GM19099 (cell line): ENCODE data around the gene DMAC1.

Source experiments
- POLR2A ChIP-seq: IDR thresholded peaks from 3 replicates; pipeline ENCODE4 v1.6.1; 2011; ENCODE audit warnings: low read depth; ENCODE audit not compliant: insufficient read length; ENCODE audit errors: extremely low read depth

The DMAC1 gene

DNA sequence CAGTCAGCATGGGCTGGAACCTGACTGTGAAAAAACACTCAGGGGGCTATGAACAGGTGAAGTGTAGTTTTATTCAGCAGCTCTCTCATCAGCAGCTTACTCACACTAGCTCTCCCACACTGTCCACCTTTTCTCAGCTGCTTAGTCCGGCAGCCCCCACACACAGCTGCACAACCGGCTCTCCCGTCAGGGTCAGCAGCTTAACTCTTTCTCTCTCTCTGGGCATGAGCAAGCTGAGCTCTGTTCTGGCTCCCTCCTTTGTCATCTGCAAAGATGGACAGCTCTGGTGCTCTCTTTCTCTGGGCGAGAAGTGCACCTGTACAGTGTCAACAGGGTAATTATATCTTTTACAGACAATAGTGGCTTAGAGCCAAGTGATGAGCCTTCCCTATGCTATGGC lies 8.2 kb downstream of the DMAC1 start:
- TF ChIP-seq POLR2A: no peak

DNA sequence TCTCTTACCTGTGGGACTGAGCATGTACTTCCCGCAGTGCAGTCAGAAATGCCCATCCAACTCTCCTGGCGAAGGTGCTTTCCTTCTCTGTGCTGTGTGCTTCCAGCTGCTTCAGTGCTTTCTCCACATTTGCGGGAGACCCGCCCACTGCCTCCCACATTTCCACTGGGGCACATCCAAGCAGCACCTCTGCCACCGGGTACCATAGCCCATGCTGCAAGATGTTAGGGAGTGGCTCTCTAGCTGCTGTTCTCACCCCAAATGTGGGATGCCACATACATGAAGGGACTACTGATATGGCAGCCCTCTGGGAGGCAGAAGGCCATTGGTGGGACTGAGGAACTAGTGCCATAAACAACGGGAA lies 8.8 kb downstream of the DMAC1 start:
- TF ChIP-seq POLR2A: no peak

DNA sequence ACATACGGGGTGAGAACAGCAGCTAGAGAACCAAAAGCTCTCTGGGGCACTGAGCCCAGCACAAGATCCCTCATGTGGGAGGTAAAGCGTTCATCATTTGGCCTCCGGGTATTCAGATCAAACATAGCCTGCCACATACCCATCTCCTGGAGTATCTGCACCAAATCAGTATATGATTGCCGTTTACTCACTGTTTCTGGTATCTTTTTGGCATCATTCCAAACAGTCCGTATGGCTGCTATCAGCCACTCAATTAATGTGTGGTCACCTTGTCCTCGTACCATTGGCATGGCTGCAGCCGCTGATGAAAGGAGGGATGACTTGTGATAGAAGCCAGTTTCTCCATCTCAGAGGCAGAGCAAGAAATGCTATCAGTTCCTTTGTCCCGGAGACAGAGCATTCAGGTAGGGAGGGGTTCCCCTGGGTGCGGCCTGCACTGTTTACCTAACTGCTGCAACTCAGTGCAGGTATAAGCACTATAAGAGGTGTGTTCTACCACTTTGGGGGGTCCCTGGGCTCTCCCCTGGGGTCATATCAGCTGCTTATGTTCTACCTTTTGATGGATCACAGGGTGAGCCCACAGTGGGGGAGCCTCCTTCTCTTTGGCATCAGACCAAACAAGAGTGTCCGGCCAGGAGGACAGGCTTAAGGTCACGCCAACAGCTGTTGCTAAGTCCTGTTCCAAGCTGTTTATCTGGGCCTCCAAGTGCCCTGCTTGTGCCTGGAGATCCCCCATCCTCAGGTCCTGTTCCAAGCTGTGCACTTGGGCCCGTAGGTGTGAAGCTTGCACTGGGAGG lies 9.4 kb downstream of the DMAC1 start:
- TF ChIP-seq POLR2A: no peak

DNA sequence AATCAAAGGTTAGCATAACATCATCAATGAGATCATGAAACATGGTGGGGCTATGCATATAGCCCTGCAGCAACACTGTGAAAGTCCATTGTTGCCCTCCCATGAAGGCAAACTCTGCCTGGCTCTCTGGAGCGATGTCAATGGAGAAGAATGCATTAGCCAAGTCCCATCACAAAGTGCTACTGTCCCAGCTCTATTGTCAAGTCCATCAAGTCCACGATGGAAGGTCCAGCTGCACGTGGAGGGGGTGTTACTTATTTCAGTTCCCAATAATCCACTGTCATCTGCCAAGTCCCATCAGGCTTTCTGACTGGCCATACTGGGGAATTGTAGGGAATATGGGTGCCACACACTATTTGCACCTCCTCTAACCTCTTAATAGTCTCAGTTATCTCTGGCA lies 10.8 kb downstream of the DMAC1 start:
- TF ChIP-seq POLR2A: no peak

DNA sequence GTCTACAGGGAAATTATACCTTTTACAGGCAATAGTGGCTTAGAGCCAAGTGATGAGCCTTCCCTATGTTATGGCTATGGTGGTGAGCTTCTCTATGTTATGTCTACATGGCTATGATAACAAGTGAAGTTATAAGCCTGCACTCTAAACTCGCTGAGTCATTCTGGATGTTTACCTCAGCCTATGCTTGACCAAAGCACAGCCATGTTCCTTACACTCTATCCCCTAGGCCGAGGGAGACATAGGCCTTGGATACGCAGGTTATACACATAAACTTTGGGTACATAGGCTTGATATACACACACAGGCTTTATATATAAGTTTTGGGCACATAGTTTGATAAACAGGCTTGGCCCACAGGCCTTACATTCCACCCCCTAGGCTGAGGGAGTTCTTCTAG lies 13.8 kb downstream of the DMAC1 start:
- no peak for TF ChIP-seq POLR2A

DNA sequence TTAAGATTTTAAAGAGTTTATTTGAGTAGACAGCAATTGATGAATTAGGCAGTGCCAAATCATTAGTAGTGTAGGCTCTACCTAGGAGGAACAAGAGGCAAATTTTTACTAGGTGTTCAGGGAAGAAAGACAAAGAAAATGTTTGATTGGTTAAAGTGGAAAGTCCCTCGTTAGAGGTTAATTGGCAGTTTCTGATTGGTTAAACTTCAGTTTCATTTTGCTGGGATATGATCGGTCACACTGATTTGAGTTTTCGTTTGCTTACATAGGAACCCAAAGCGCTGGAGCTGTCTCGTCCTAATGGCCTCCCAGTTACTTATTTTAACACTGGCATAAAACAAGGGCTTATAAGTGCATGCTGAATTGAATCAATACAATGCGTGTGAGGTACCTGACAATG lies 15.1 kb downstream of the DMAC1 start:
- TF ChIP-seq POLR2A: no peak

DNA sequence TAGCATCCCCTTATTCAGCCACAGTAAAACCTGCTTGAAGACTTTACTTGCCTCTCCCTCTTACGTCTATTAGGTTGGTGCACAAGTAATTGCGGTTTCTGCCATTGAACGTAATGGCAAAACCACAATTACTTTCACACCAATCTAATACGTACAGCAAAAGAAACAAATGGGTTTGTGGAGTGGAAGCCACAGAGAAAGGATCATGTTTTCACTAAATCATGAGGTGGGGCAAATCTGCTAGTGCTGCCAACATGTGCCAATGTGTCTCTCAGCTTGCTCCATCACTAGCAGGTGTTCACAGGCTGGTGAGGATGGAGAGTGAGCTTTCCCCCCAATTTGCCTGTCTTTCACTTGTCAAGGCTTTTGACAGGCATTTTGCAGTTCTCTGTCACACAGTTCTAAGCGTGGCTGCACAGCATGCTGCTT lies 15.9 kb downstream of the DMAC1 start:
- no peak for TF ChIP-seq POLR2A

DNA sequence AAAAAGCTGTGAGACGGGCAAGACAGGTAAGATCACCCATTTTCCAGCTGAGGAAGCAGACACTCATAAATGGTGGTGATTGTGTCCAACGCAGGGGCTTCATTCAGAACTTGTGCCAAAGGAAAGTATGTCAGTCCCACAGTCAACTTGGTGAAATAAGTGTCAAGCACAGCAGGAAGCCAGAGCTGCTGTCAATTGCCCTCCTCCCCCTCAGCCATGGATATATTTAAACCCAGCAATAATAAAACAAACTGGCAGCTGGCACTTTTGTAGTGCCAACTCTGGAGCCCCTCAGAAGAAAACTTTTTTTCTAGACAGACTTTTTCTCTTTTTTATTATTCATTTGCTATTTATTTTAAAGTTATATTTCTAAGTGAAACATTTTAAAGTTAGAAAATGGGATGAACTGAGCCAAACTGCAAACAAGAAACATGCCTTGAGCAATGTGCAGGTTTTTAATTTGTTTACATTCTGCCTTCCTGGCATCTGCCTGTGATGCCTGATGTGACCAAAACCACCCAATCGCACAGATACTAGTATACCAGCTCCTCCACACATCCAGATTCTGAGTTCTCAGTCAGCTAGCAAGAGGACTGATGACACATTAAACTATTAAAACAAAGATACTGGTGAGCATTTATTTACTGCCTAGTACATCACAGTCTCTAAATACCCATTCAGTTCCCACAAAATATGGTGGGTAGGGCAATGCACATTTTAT lies 17.0 kb downstream of the DMAC1 start:
- no peak for TF ChIP-seq POLR2A

DNA sequence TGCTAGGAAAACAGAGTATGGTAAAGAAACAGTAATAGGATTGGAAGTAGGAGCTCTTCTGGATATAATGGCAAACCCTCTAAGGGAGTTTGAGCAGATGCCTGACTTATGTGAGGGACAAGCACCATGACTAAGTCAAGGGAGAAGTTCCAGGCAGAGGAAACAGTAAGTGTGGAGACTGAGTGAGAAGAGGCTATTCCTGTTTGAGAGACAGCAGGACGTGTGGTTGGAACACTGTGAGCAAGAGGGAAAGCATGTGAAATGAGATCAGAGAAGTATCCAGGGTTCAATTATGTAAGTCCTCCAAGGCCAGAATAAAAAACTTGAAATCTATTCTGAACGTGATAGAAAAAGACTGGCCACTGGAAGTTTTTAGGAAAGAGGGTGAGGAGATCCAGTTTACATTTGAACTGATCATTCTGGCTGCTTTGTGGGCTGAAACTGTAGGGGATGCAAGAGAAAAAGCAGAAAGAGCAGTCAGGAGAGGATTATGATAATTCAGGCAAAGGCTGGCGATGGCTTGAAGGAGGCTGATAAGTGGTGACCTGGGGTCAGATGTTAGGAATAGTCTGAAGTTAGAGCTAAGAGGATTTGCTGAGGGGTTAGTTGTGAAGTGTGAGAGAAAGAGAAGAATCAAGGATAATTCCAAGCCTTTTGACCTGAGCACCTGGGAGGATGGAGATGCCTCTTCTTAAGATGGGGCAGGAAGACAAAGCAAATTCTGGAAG lies 19.2 kb downstream of the DMAC1 start:
- TF ChIP-seq POLR2A: no peak

DNA sequence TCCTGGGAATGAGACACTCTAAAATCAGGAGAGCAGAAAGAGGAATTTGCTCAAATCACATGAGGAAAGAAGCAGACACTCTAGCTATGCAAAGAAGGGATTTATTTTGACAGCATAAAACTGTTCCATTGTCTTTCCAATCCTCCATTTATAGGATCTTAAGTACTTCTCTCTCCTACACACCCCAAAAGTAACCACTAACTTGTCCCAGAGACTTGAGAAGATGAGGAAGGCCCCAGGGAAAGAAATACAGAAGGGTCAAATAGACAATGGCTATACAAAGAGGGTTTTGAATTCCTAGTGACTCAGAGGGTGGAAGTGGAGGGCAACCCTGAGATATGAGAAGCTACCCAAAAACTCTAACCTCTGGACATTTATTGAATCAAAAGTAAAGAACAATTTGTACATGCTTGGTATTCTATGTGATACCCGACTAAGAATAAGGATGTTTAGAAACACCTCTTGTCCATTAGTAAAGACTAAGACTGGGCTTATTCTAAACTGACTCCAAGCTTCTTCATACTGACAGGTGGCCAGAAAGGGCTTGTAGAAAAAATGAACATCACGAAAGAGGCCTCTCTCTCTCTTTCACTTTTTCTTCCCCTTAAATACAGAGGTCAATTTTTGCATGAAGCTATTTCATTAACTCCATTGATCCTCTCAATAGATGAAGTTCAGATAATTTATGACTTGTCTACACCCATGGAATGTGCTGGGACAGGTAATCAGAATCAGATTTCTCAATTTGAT lies 20.6 kb downstream of the DMAC1 start:
- no peak for TF ChIP-seq POLR2A

DNA sequence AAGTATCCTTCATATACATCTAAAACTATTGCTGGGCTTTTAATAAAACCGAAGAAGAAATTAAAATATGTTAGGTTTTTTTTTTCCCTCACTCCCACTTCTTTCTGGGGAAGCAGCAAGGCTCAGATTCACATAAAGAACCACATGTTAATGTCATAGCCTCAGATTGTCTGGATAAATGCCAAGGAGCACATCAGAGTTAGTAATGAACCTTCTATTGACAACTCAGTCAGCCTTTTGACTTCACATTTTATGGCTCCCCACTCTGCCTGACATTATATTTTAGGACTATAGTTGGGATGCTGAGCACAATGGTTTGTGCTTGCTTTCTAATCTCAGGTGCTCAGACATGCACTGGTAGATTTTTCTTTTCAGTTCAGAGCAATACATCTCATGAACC lies 21.8 kb downstream of the DMAC1 start:
- TF ChIP-seq POLR2A: no peak

DNA sequence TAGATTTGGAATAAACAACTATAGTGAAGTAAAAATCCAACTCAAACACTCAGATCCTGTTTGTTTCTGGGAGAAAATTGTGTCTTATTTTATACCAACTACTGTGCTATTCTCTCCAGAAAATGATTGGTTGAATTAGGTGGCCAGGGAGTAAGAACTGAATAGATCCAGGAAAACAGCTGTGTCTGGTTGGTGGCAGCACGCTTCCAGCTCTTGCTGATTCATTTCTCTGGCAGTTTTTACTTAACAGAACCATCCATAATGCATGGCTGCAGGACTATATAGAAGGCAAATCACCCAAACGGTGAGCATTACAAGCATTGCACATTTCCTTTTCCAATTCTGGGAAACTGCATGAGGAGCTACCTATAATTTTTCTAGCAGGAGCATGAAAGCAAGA lies 29.5 kb downstream of the DMAC1 start:
- TF ChIP-seq POLR2A: no peak

DNA sequence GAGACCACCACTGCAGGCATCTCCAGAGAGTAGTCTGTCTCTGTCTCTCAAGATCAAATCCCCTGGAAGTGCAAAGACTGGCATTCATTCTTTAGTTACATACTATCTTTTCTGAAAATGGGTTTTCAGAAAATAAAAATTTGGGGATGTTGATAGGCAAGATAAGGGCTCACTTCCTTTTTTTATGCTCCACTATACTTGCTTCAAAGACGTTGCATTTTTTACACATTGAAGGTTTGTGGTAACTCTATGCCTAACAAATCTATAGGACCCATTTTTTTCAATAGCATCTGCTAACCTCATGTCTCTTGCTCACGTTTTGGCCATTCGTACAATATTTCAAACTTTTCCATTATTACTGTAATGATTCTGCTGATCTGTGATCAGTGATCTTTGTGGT lies 37.0 kb downstream of the DMAC1 start:
- TF ChIP-seq POLR2A: no peak

DNA sequence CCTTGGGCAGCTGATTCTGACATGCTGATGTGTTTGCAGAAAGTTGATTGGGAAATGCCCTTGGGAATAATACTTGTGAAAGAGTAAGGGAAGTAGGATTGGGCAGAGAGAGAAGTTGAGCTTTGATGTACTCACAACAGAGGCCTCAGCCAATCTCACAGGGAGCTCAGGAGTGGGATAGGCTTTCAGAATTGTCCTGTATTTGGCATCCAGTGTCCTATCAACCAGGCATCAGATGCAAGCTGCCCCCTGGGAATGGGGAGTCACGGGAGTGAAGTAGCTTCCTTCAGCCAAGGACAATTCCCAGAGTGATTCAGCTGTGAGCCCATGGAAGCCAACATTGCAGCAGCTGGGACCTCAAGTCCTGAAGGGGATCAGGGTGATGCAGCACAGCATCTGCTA lies 39.6 kb downstream of the DMAC1 start:
- no peak for TF ChIP-seq POLR2A

DNA sequence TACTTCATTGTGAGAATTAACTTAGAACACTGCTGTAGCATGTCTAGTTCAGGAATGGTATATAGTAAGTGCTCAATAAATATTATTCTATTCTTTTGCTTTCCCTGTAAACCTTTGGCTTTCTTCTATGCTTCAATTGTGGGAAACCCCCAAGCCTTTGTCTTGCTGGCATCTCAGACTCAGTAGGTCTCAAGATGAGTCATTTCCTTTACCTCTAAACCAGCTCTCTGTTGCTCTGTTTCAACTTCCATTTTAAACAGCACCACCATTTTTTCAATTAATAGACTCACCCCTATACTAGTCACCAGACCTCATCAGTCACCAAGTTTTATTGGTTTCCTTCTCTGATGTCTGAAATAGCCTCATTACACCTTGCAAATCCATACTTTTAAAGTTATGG lies 43.5 kb downstream of the DMAC1 start:
- TF ChIP-seq POLR2A: no peak

DNA sequence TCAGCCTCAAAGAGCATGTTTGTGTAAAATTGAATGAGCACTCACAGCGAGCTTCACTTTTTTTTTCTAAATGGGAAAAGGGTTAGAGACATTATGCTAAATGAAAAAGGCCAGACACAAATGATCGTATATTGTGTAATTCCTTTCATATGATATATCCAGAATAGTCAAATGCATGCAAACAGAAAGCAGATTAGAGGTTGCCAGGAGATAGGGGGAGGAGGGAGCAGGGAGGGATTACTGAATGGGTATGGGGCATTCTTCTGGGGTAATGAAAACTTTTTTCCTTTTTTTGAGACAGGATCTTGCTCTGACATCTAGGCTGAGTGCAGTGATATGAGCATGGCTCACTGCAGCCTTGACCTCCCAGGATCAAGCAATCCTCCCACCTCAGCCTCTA lies 47.1 kb downstream of the DMAC1 start:
- no peak for TF ChIP-seq POLR2A
